SU-DHL-6 (cell line): ENCODE results near the gene AGPAT2.

Source experiments
- H2AFZ ChIP-seq: fragments of 200-600 bp; sonication (generic); 2 replicates; pipeline ENCODE4 v1.6.1; 2014; ENCODE audit warnings: low read depth, mild to moderate bottlenecking, moderate library complexity, mixed read lengths, antibody characterized with exemption, low read length; ENCODE audit not compliant: severe bottlenecking
- H3F3A ChIP-seq: fragments of 200-600 bp; shearing (Covaris generic); 2 replicates; pipeline ENCODE4 v1.6.0; 2016; ENCODE audit warnings: antibody characterized with exemption, mild to moderate bottlenecking; ENCODE audit not compliant: insufficient read depth
- H3K27ac ChIP-seq: fragments of 200-600 bp; sonication (generic); 2 replicates; pipeline ENCODE4 v1.5.1; 2016; ENCODE audit warnings: low read depth, mild to moderate bottlenecking, low read length, moderate library complexity, mixed read lengths
- H3K27me3 ChIP-seq: fragments of 200-600 bp; sonication (generic), shearing (Covaris generic); 2 replicates; pipeline ENCODE4 v1.6.0; 2014; ENCODE audit warnings: mild to moderate bottlenecking, low read length
- H3K36me3 ChIP-seq: fragments of 200-600 bp; sonication (generic); 2 replicates; pipeline ENCODE4 v1.6.1; 2014; ENCODE audit warnings: mild to moderate bottlenecking, low read length, mixed read lengths
- H3K4me2 ChIP-seq: fragments of 300-600, 200-600 bp; shearing (Covaris generic), sonication (generic); 2 replicates; pipeline ENCODE4 v1.6.0; 2014; ENCODE audit warnings: low read length, low read depth, mild to moderate bottlenecking; ENCODE audit not compliant: poor library complexity, severe bottlenecking
- H3K4me3 ChIP-seq: fragments of 200-600 bp; sonication (generic); 2 replicates; pipeline ENCODE4 v1.5.1; 2014; ENCODE audit warnings: antibody characterized with exemption, low read length, mild to moderate bottlenecking, mixed read lengths; ENCODE audit not compliant: insufficient read depth, poor library complexity, severe bottlenecking
- H3K79me2 ChIP-seq: fragments of 200-600 bp; sonication (generic); 2 replicates; pipeline ENCODE4 v1.6.1; 2014; ENCODE audit warnings: mild to moderate bottlenecking, low read length, moderate library complexity; ENCODE audit not compliant: insufficient read depth
- H3K9ac ChIP-seq: fragments of 200-600 bp; sonication (generic); 2 replicates; pipeline ENCODE4 v1.7.0; 2014; ENCODE audit warnings: mild to moderate bottlenecking, low read length
- H3K9me2 ChIP-seq: fragments of 200-600 bp; sonication (generic); replicated peaks from 2 replicates; pipeline ENCODE4 v1.6.1; 2014; ENCODE audit warnings: low read length; ENCODE audit not compliant: insufficient read depth
- H3K9me3 ChIP-seq: fragments of 200-600 bp; sonication (generic); 2 replicates; pipeline ENCODE4 v1.6.1; 2014; ENCODE audit warnings: low read length, mixed read lengths; ENCODE audit not compliant: insufficient read depth
- H4K20me1 ChIP-seq: fragments of 200-600 bp; sonication (generic); 2 replicates; pipeline ENCODE4 v1.6.1; 2014; ENCODE audit warnings: low read depth, mild to moderate bottlenecking, antibody characterized with exemption, low read length, moderate library complexity, mixed read lengths
- EZH2phosphoT487 ChIP-seq: fragments of 200-600 bp; sonication (generic), shearing (Covaris generic); conservative IDR thresholded peaks from 2 replicates; pipeline ENCODE4 v1.6.1; 2018; ENCODE audit warnings: mild to moderate bottlenecking, antibody characterized with exemption, low read length, moderate library complexity, mixed read lengths
- TF ChIP-seq, protein P1 (sequence below): fragments of 200-600 bp; sonication (generic); IDR thresholded peaks from one replicate; pipeline ENCODE4 v1.5.1; 2017; ENCODE audit warnings: antibody characterized with exemption, mild to moderate bottlenecking, low read length, moderate library complexity; ENCODE audit not compliant: insufficient read depth, poor library complexity, severe bottlenecking

AGPAT2 gene

DNA sequence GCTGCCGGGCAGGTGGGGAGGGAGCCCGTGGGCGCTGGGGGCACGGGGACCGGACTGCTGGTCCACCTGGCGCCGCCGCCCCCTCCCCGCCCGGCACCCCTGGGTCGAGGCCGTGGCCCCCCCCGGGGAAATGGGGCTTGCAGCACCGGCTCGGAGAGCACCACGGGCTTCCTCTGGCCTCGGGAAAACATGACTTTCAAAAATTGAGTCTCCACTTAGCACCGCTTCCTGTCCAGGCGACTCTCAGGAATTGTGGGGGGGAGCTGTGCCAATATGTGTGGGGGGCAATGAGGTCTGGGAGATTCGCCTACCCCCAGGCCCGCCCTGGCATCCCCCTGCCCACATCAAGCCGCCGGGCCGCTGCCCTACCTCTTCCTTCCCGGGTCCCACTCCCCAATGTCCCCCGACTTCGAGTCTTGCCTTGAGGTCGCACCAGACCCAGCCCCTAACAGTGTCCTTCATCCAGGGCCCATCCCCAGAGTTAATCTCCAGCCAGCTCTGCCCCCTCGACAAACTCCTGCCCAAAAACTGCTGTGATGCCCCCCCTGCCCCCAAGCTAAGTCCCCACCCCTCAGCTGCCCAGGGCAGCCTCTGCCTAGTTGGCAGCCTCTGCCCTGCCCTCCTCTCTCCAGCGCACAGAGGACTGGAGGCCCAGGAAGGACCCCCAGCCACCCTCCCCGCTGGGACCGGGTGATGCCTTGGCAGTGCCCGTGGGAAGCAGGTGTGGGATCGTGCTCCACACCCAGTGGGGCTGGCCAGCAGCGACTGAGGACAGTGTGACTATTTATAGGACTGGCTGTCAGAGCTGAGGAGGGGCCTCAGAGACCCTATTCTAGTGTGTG is 20.7 kb downstream of the AGPAT2 start:
- Histone ChIP-seq H3K27ac (no peak overlapping the region), H3K9ac (no peak overlapping the region), H3K27me3 (no peaks in the 10 kb centered on the region), H3K4me2 (no peak overlapping the region), H4K20me1 (no peaks in the 10 kb centered on the region), H3K79me2 (no peaks in the 10 kb centered on the region), H3K9me2 (no peaks in the 10 kb centered on the region), H3K4me3 (no peak overlapping the region), H3F3A (no peaks in the 10 kb centered on the region), H3K36me3 (no peaks in the 10 kb centered on the region), H2AFZ (no peak overlapping the region), H3K9me3 (no peaks in the 10 kb centered on the region)
- no peak for TF ChIP-seq EZH2phosphoT487
- TF ChIP-seq, protein P1, sequence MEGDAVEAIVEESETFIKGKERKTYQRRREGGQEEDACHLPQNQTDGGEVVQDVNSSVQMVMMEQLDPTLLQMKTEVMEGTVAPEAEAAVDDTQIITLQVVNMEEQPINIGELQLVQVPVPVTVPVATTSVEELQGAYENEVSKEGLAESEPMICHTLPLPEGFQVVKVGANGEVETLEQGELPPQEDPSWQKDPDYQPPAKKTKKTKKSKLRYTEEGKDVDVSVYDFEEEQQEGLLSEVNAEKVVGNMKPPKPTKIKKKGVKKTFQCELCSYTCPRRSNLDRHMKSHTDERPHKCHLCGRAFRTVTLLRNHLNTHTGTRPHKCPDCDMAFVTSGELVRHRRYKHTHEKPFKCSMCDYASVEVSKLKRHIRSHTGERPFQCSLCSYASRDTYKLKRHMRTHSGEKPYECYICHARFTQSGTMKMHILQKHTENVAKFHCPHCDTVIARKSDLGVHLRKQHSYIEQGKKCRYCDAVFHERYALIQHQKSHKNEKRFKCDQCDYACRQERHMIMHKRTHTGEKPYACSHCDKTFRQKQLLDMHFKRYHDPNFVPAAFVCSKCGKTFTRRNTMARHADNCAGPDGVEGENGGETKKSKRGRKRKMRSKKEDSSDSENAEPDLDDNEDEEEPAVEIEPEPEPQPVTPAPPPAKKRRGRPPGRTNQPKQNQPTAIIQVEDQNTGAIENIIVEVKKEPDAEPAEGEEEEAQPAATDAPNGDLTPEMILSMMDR: no peak

- no peaks in the 10 kb centered on the region for H3K79me2 ChIP-seq
- H2AFZ ChIP-seq: no peak overlapping the region
- no peak overlapping the region for H3K27ac ChIP-seq
- no peak overlapping the region for H3K4me3 ChIP-seq
- no peaks in the 10 kb centered on the region for H3K27me3 ChIP-seq
- no peaks in the 10 kb centered on the region for H3F3A ChIP-seq
- TF ChIP-seq, protein P1: no peak
- TF ChIP-seq EZH2phosphoT487: no peak
- H3K36me3 ChIP-seq: no peaks in the 10 kb centered on the region
- no peaks in the 10 kb centered on the region for H3K9me2 ChIP-seq
- H3K9me3 ChIP-seq: no peaks in the 10 kb centered on the region
- H4K20me1 ChIP-seq: no peaks in the 10 kb centered on the region
- no peak overlapping the region for H3K4me2 ChIP-seq
- no peak overlapping the region for H3K9ac ChIP-seq
Measured at GRCh38 chr9:136665704-136666371, 21.4 kb downstream of the AGPAT2 start.

- no peak overlapping the region for H3K4me3 ChIP-seq
- no peaks in the 10 kb centered on the region for H3K9me2 ChIP-seq
- H3K36me3 ChIP-seq: no peaks in the 10 kb centered on the region
- H3F3A ChIP-seq: no peaks in the 10 kb centered on the region
- no peak overlapping the region for H3K9ac ChIP-seq
- H4K20me1 ChIP-seq: no peaks in the 10 kb centered on the region
- no peaks in the 10 kb centered on the region for H3K9me3 ChIP-seq
- TF ChIP-seq, protein P1: no peak
- TF ChIP-seq EZH2phosphoT487: no peak
- H3K79me2 ChIP-seq: no peaks in the 10 kb centered on the region
- no peak overlapping the region for H2AFZ ChIP-seq
- no peaks in the 10 kb centered on the region for H3K27me3 ChIP-seq
- no peak overlapping the region for H3K4me2 ChIP-seq
- H3K27ac ChIP-seq: no peak overlapping the region
Measured at GRCh38 chr9:136665111-136665703, 22.1 kb downstream of the AGPAT2 start.
